Muscle layer of colon (tissue), 2 donors: ENCODE measurements around the gene TARM1.

Source experiments
- H3K27ac ChIP-seq: one replicate; pipeline ENCODE4 v1.7.0; 2013; ENCODE audit warnings: low read depth, mild to moderate bottlenecking, low read length, moderate library complexity
- H3K27me3 ChIP-seq, 2 donors: one replicate each; pipeline ENCODE4 v1.7.0; 2013; ENCODE audit warnings: low read length in 2 of 2, mild to moderate bottlenecking in 2 of 2; ENCODE audit not compliant: insufficient read depth in 2 of 2, control insufficient read depth in 1 of 2
- H3K36me3 ChIP-seq: one replicate; pipeline ENCODE4 v1.7.0; 2013; ENCODE audit warnings: mild to moderate bottlenecking, low read length; ENCODE audit not compliant: insufficient read depth
- H3K4me1 ChIP-seq: one replicate; pipeline ENCODE4 v1.7.0; 2013; ENCODE audit warnings: mild to moderate bottlenecking, low read length; ENCODE audit not compliant: insufficient read depth
- H3K4me3 ChIP-seq, 2 donors: one replicate each; pipeline ENCODE4 v1.7.0; 2013; ENCODE audit warnings: low read length in 2 of 2, low read depth in 1 of 2, mild to moderate bottlenecking in 1 of 2, moderate library complexity in 1 of 2
- H3K9ac ChIP-seq: one replicate; pipeline ENCODE4 v1.7.0; 2013; ENCODE audit warnings: low read length
- H3K9me3 ChIP-seq: one replicate; pipeline ENCODE4 v1.7.0; 2013; ENCODE audit warnings: mild to moderate bottlenecking, low read length
- donor health status: abdominal sarcoma.
- donor health status: Adenocarcinoma of cecum.

TARM1 gene

DNA sequence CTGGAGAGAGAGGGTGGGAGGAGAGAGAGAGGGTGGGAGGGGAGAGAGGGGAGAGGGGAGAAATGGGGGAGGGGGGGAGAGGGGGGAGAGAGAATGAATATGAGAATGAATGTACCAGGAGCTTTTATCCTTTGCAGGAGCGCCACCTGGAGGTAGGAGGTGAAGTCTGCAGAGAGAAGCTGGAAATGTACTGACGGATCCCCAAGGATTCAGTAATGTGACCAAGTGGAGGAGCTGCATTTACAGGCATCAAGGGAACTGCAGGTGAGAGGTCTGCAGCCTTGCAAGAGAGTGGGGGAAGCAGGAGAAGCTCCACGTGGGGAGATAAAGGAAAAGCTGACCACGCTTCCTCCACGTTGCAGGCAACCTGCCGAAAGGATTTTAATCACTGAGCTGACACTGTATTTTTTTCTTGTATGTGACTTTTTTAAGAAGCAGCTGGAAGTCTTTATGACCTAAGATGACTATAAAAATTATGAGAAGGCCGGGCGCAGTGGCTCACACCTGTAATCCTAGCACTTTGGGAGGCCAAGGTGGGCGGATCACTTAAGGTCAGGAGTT is 51.2 kb downstream of the TARM1 start:
- Histone ChIP-seq H3K9me3 (no peaks in the 10 kb centered on the region), H3K9ac (no peak overlapping the region), H3K4me1 (no peaks in the 10 kb centered on the region), H3K27me3 (peaks cover 0 to 6% of the 10 kb centered on the region in 2 donors), H3K4me3 (no peak overlapping the region), H3K36me3 (no peaks in the 10 kb centered on the region), H3K27ac (no peak overlapping the region)

DNA sequence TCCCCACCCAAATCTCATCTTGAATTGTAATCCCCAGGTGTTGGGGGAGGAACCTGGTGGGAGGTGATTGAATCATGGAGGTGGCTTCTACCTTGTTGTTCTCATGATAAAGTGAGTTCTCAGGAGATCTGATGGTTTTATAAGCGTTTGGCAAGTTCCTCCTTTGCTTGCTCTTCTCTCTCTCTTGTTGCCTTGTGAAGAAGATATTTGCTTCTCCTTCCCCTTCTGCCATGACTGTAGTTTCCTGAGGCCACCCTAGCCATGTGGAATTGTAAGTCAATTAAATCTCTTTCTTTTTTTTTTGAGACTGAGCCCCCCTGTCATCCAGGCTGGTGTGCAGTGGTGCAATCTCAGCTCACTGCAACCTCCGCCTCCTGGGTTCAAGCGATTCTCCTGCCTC is 51.9 kb downstream of the TARM1 start:
- H3K27me3 ChIP-seq = peaks cover 4 to 6% of the 10 kb centered on the region in 2 donors
- no peaks in the 10 kb centered on the region for H3K4me1 ChIP-seq
- no peaks in the 10 kb centered on the region for H3K36me3 ChIP-seq
- H3K27ac ChIP-seq = no peak overlapping the region
- H3K9ac ChIP-seq = no peak overlapping the region
- H3K4me3 ChIP-seq = no peak overlapping the region
- no peaks in the 10 kb centered on the region for H3K9me3 ChIP-seq

DNA sequence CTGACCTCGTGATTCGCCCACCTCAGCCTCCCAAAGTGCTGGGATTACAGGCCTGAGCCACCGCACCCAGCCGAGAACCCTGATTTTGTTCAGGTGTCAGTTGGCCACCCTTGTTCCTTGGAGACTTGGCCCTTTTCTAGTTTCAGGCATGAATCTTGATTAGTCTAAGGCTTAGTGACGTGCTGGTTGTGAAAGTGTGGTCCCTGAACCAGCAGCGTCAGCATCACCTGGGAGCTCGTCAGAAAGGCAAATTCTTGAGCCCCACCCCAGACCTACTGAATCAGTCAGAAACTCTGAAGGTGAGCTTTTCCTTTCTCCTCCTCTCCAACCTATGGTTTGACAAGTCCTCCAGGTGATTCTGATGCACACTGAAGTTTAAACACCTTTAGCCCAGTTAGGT is 54.5 kb downstream of the TARM1 start:
- no peak overlapping the region for H3K4me3 ChIP-seq
- no peaks in the 10 kb centered on the region for H3K36me3 ChIP-seq
- H3K9ac ChIP-seq = no peak overlapping the region
- H3K27ac ChIP-seq = no peak overlapping the region
- H3K9me3 ChIP-seq = no peaks in the 10 kb centered on the region
- peaks cover 6 to 8% of the 10 kb centered on the region in 2 donors for H3K27me3 ChIP-seq
- no peaks in the 10 kb centered on the region for H3K4me1 ChIP-seq

DNA sequence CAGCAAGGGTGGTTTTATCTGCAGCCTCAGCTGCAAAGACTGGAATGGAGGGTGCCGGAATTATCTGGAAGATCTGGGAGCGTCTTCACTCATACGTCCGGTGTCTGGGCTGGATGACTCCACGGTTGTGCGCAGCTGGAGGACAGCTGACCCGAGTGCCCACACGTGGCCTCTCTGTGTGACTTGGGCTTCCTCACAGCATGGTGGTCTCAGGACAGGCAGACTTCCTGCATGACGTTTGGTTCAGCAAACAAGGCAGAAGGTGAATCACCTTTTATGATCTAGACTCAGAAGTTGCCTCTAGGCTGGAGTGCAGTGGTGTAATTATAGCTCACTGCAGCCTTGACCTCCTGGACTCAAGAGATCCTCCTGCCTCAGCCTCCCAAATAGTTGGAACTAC is 56.5 kb downstream of the TARM1 start:
- no peaks in the 10 kb centered on the region for H3K9me3 ChIP-seq
- H3K4me1 ChIP-seq = no peaks in the 10 kb centered on the region
- no peak overlapping the region for H3K4me3 ChIP-seq
- no peak overlapping the region for H3K9ac ChIP-seq
- H3K27ac ChIP-seq = no peak overlapping the region
- no peaks in the 10 kb centered on the region for H3K36me3 ChIP-seq
- H3K27me3 ChIP-seq = peaks cover 0 to 8% of the 10 kb centered on the region in 2 donors

DNA sequence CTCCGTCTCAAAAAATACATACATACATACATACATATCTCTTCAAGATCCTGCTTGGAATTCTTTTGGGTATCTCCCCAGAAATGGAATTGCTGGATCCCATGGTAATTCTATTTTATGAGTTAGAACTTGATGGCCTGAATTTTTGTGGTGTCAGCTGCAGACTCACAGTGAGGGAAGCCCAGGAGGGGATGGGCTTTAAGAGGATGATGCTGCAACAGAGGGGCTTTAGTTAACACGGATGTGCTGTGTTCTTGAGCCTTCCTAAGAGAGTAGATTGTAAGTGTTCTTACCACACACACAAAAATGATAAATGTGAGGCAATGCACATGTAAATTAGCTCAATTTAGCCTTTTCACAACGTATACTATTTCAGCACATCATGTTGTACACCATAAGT is 58.0 kb downstream of the TARM1 start:
- H3K4me3 ChIP-seq = no peak overlapping the region
- peaks cover 0 to 8% of the 10 kb centered on the region in 2 donors for H3K27me3 ChIP-seq

DNA sequence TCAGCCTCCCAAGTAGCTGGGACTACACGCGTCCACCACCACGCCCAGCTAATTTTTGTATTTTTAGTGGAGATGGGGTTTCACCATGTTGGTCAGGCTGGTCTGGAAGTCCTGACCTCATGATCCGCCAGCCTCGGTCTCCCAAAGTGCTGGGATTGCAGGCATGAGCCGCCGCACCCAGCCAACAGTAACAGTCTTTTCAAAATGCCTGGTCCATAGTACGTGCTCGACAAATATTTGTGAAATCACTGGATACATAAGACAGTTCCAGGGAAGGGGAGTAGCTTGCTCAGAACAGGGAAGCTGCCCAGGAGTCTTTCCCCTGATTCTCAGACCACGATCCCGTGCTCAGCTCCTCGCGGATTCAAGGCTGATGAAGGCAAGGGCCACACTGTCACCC is 59.2 kb downstream of the TARM1 start:
- Histone ChIP-seq H3K27ac (no peak overlapping the region), H3K27me3 (peaks cover 0 to 8% of the 10 kb centered on the region in 2 donors), H3K4me1 (no peaks in the 10 kb centered on the region)

More for the DNA sequence above, 58.0 kb downstream of the TARM1 start:
- no peak overlapping the region for H3K9ac ChIP-seq
- no peak overlapping the region for H3K27ac ChIP-seq
- H3K9me3 ChIP-seq = no peaks in the 10 kb centered on the region
- H3K36me3 ChIP-seq = no peaks in the 10 kb centered on the region
- H3K4me1 ChIP-seq = no peaks in the 10 kb centered on the region

DNA sequence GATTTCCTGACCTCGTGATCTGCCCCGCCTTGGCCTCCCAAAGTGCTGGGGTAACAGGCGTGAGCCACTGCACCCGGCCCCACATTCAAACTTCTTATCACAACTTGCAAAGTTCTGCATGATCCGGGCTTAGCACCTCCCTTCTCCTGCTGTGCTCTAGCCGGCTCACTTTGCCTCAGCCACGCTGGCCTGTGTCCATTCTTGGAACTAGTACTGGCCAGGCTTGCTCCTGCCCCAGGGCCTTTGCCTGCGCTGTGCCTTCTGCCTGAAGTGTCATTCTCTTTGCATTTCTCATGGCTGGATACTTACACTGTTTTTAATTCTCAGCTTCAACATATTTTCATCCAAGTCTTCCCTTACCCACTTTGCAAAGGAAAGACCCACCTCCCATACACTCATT is 59.8 kb downstream of the TARM1 start:
- Histone ChIP-seq H3K27ac (no peak overlapping the region), H3K27me3 (peaks cover 0 to 8% of the 10 kb centered on the region in 2 donors), H3K36me3 (no peaks in the 10 kb centered on the region), H3K4me3 (no peak overlapping the region), H3K4me1 (no peaks in the 10 kb centered on the region), H3K9ac (no peak overlapping the region), H3K9me3 (no peaks in the 10 kb centered on the region)

More for the DNA sequence above, 59.2 kb downstream of the TARM1 start:
- Histone ChIP-seq H3K4me3 (no peak overlapping the region), H3K9me3 (no peaks in the 10 kb centered on the region), H3K9ac (no peak overlapping the region), H3K36me3 (no peaks in the 10 kb centered on the region)
